Kidney (tissue), 14 donors: Measurements from ENCODE around the gene TCTN1. TPM values are rescaled to one million over a fixed set of nuclear protein-coding genes. Genes with fewer than 3 reads are reported as not detected.
"Not testable (repeated sequence)": the region's sequence is repeated elsewhere in the genome, so short reads cannot be mapped to it uniquely, and the experiment has no call there.

Experiments
- DNase-seq, 5 donors: peaks; one replicate each; pipeline ENCODE4 v3.0.0-alpha.2; 2013 to 2020
- FAIRE-seq: peaks from 2 replicates; lab custom pipeline; 2012; peaks lifted over from hg19 to GRCh38; lab: Jason Lieb, UNC
- H3K27ac ChIP-seq, 2 donors: one replicate each; pipeline ENCODE4 v1.7.0; 2013; ENCODE audit warnings: low read depth in 2 of 2, low read length in 2 of 2, inconsistent platforms in 1 of 2
- H3K27me3 ChIP-seq: one replicate; pipeline ENCODE4 v1.7.1; 2013; ENCODE audit warnings: low read length, inconsistent platforms; ENCODE audit not compliant: control insufficient read depth, insufficient read depth
- H3K36me3 ChIP-seq, 3 donors: one replicate each; pipeline versions ENCODE4 v1.7.0 to v1.7.1; 2013; ENCODE audit warnings: low read length in 3 of 3, control low read depth in 1 of 3, inconsistent platforms in 1 of 3; ENCODE audit not compliant: insufficient read depth in 3 of 3, control insufficient read depth in 2 of 3
- H3K4me1 ChIP-seq, 3 donors: one replicate each; pipeline versions ENCODE4 v1.7.0 to v1.7.1; 2013; ENCODE audit warnings: low read length in 3 of 3, inconsistent platforms in 1 of 3, low read depth in 1 of 3; ENCODE audit not compliant: control insufficient read depth in 2 of 3, insufficient read depth in 2 of 3
- H3K4me3 ChIP-seq, 3 donors: one replicate each; pipeline versions ENCODE4 v1.7.0 to v1.8.1; 2013; ENCODE audit warnings: low read length in 3 of 3, control low read depth in 1 of 3, inconsistent platforms in 1 of 3
- H3K9ac ChIP-seq, 3 donors: one replicate each; pipeline versions ENCODE4 v1.7.0 to v1.7.1; 2013; ENCODE audit warnings: low read length in 3 of 3, control low read depth in 1 of 3, inconsistent platforms in 1 of 3
- H3K9me3 ChIP-seq, 3 donors: one replicate each; pipeline versions ENCODE4 v1.7.0 to v1.7.1; 2013; ENCODE audit warnings: low read length in 3 of 3, control low read depth in 1 of 3, inconsistent platforms in 1 of 3; ENCODE audit not compliant: control insufficient read depth in 2 of 3, insufficient read depth in 1 of 3
- intact Hi-C: fragments of 100-400 bp; cut with DNase I; formaldehyde crosslinking; loops from one replicate; pipeline ENCODE4 v1.11.1; 2022
- polyA plus RNA-seq: library from polyadenylated mRNA; stranded (reverse); fragments of 350-450 nt; fragmentation: Illumina TruSeq; extraction: RNeasy Lipid Tissue Mini Kit (QIAGEN cat#74804); gene quantifications from one replicate; pipeline ENCODE4 v1.2.3, GENCODE V29; 2014; ENCODE audit warnings: low read depth, low replicate concordance; ENCODE audit not compliant: insufficient read depth
- total RNA-seq: library from RNA; stranded (reverse); fragmentation: NEBNext Ultra II Directional; extraction: Animal tissue kit (Norgen Biotek cat#: 25700); gene quantifications from one replicate; pipeline ENCODE4 v1.2.1, GENCODE V29; 2021
- TF ChIP-seq, protein P1 (sequence below): IDR thresholded peaks from 3 replicates; pipeline ENCODE4 v1.5.1; 2012; ENCODE audit warnings: mild to moderate bottlenecking, moderate library complexity, borderline replicate concordance; ENCODE audit not compliant: insufficient read depth; ENCODE audit errors: extremely low read depth
- donor health status: control.
- donor health status: control.
- donor health status: control.
- donor health status: control.
- donor health status: control.
- donor health status: DM: yes; HTN: yes; CAD: no.
- donor health status: Normal renal cell carcinoma (clear cell type).

TCTN1 gene
- total and polyA plus RNA-seq, 2 donors from 2014 or later, result 71.2 to 76.9 TPM

DNA sequence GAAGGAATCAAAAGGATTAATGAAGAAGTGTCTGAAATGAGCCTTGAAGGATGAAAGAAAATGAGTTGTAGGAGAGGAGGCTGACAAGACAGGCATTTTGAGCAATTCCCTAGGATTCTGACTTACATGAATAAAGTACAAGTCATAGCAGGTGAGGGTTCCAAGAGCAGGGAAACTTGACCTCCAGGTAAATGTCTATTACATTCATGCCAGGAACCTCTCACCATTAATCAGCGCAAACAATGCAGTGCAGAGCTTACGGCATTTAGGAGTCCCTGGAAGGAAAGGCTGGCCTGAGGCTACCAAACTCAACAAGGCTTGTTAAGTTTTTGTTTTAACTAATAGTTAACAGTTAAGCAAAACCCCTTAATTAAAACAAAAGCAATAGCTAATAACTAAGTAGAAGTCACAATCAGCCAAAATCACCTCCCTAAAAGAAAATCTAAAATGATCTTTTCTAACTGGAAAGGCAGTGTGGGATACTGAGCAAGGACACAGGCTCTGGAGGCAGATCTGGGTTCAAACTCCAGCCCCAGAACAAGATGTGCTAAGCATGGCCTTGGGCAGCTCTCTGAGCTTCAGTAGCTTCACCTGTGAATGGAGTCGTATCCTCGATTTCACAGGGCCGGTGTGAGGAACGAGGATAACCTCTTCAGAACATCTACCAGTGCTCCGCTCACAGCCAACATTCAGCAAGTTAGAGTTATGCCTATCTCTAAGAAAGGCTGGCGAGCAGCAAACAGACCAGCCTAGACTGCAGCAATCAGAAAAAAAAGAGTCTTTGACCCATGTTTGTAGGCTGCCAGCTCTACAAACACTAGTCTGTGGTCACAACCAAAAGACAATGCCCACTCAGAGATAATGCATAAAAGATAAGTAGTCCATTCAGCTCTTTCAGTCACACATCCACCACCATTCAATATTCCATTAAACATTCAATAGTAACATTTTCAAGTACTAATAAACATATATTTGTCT is 47.7 kb upstream of the TCTN1 start:
- TF ChIP-seq, protein P1, sequence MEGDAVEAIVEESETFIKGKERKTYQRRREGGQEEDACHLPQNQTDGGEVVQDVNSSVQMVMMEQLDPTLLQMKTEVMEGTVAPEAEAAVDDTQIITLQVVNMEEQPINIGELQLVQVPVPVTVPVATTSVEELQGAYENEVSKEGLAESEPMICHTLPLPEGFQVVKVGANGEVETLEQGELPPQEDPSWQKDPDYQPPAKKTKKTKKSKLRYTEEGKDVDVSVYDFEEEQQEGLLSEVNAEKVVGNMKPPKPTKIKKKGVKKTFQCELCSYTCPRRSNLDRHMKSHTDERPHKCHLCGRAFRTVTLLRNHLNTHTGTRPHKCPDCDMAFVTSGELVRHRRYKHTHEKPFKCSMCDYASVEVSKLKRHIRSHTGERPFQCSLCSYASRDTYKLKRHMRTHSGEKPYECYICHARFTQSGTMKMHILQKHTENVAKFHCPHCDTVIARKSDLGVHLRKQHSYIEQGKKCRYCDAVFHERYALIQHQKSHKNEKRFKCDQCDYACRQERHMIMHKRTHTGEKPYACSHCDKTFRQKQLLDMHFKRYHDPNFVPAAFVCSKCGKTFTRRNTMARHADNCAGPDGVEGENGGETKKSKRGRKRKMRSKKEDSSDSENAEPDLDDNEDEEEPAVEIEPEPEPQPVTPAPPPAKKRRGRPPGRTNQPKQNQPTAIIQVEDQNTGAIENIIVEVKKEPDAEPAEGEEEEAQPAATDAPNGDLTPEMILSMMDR, result no peak
- Histone ChIP-seq H3K9me3 (no peaks in the 10 kb centered on the region), H3K4me3 (no peak overlapping the region), H3K36me3 (no peaks in the 10 kb centered on the region), H3K27ac (peak overlapping the region; percentile 2 to 6), H3K27me3 (no peaks in the 10 kb centered on the region), H3K4me1 (peaks cover 3 to 47% (median 19%) of the 10 kb centered on the region in 3 donors), H3K9ac (peak overlapping the region in 1 of 3 donors; percentile 1)
- DNase-seq (peak in 1 of 5 donors; percentile 37), FAIRE-seq (no peak)
- intact Hi-C loops, result no loop called here

DNA sequence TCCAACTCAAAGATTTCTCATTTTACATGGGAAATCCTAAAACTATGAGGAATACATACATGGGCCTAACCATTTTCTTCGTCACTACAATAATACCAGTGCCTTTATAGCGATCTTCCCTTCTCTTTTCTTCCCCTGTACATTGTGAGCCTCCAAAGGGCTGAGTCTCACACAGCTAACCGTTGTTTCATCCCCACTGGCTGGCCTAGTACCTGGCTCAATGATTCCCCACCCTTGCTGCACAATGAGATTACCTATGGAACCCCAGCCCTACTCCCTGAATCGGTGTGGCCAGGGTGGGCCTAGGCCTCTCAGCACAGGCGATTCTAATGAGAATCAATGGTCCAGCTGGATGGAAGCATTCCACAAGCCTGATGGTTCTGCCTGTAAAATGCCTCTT is 46.9 kb upstream of the TCTN1 start:
- Histone ChIP-seq H3K36me3 (no peaks in the 10 kb centered on the region), H3K9me3 (peaks cover 0 to 3% (median 0%) of the 10 kb centered on the region in 3 donors), H3K4me1 (peaks cover 3 to 41% (median 17%) of the 10 kb centered on the region in 3 donors), H3K27ac (peak overlapping the region in 1 of 2 donors; percentile 27), H3K27me3 (no peaks in the 10 kb centered on the region), H3K4me3 (no peak overlapping the region), H3K9ac (no peak overlapping the region)
- DNase-seq (no peak), FAIRE-seq (no peak)
- intact Hi-C loops, result no loop called here
- TF ChIP-seq, protein P1, result no peak

DNA sequence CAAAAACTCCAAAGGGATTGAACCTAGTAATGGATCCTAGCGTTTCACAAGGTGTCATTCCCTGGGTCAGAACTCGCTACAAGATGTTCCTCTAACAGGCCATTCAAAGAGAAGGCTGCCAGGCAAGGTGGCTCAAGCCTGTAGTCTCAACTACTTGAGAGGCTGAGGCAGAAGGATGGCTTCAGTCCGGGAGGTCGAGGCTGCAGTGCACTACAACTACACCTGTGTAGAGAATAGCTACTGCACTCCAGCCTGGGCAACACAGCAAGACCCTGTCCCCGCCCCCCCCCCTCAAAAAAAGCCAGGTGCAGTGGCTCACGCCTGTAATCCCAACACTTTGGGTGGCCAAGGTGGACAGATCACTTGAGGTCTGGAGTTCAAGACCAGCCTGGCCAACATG is 45.2 kb upstream of the TCTN1 start:
- DNase-seq (no peak), FAIRE-seq (no peak)
- intact Hi-C loops, result no loop called here

DNA sequence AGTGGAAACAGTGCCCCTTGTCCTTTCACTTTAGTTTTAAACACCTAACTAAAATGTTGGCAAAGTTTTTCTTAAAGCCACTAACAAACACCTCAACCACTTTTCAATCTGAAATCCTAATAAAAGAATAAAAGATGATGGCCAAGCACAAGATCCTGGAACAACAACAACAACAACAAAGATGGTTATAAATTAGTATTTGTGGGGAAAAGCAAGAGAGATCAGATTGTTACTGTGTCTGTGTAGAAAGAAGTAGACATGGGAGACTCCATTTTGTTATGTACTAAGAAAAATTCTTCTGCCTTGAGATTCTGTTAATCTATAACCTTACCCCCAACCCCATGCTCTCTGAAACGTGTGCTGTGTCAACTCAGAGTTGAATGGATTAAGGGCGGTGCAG is 44.1 kb upstream of the TCTN1 start:
- DNase-seq, H3K27me3 ChIP-seq, H3K9me3 ChIP-seq, H3K36me3 ChIP-seq, FAIRE-seq, intact Hi-C loops, H3K9ac ChIP-seq, H3K4me3 ChIP-seq: not testable (repeated sequence)
- peaks cover 0 to 44% (median 16%) of the 10 kb centered on the region in 3 donors for H3K4me1 ChIP-seq
- H3K27ac ChIP-seq, result peak overlapping the region in 1 of 2 donors; percentile 2

More for the DNA sequence above, 45.2 kb upstream of the TCTN1 start:
- TF ChIP-seq, protein P1, result no peak
- Histone ChIP-seq H3K4me1 (peaks cover 3 to 45% (median 14%) of the 10 kb centered on the region in 3 donors), H3K9me3 (peaks cover 0 to 3% (median 0%) of the 10 kb centered on the region in 3 donors), H3K27me3 (no peaks in the 10 kb centered on the region), H3K36me3 (no peaks in the 10 kb centered on the region), H3K27ac (no peak overlapping the region), H3K9ac (no peak overlapping the region), H3K4me3 (no peak overlapping the region)

DNA sequence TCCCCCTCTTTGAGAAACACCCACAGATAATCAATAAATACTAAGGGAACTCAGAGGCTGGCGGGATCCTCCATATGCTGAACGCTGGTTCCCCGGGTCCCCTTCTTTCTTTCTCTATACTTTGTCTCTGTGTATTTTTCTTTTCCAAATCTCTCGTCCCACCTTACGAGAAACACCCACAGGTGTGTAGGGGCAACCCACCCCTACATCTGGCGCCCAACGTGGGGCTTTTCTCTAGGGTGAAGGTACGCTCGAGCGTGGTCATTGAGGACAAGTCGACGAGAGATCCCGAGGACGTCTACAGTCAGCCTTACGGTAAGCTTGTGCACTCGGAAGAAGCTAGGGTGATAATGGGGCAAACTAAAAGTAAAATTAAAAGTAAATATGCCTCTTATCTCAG is 43.1 kb upstream of the TCTN1 start:
- intact Hi-C loops, H3K4me3 ChIP-seq, FAIRE-seq, H3K27me3 ChIP-seq, H3K36me3 ChIP-seq, H3K9me3 ChIP-seq, H3K27ac ChIP-seq, DNase-seq, H3K9ac ChIP-seq: not testable (repeated sequence)
- H3K4me1 ChIP-seq, result peaks cover 0 to 41% (median 14%) of the 10 kb centered on the region in 3 donors
